Measurements from ENCODE around the gene PSMB10.
"Not testable (repeated sequence)": the region's sequence is repeated elsewhere in the genome, so short reads cannot be mapped to it uniquely, and the experiment has no call there.

Gene PSMB10

GRCh38 chr16:67928147-67928546, 8.5 kb downstream of the PSMB10 start:
- DNase-seq = no peak

DNA sequence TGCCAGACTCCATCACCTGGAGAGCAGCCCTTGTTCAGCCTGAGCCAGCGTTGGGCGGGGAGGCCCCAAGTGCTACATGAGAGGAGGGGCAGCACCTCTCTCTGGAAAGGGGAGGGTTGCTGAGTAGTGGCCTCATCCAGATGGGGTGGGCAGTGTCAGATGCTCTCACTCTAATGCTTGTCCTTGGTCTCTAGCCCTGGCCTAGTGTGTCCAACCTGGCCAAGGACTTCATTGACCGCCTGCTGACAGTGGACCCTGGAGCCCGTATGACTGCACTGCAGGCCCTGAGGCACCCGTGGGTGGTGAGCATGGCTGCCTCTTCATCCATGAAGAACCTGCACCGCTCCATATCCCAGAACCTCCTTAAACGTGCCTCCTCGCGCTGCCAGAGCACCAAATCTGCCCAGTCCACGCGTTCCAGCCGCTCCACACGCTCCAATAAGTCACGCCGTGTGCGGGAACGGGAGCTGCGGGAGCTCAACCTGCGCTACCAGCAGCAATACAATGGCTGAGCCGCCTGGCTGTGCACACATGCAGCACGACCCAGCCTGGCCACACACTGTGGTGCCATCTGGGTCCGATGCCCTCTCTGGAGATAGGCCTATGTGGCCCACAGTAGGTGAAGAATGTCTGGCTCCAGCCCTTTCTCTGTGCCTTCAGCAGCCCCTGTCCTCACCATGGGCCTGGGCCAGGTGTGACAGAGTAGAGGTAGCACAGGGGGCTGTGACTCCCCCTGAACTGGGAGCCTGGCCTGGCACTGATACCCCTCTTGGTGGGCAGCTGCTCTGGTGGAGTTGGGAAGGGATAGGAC, 9.3 kb downstream of the PSMB10 start:
- no peak for DNase-seq

- peak in 30 of 56 donors; percentile 8 to 56 (median 34) for DNase-seq
Observed at GRCh38 chr16:67926181-67926750, 10.4 kb downstream of the PSMB10 start.

- no peak for DNase-seq
Observed at GRCh38 chr16:67924140-67924906, 12.3 kb downstream of the PSMB10 start.

- DNase-seq = peak in 30 of 56 donors; percentile 12 to 80 (median 36)
Observed at GRCh38 chr16:67923414-67924116, 13.1 kb downstream of the PSMB10 start.

DNA sequence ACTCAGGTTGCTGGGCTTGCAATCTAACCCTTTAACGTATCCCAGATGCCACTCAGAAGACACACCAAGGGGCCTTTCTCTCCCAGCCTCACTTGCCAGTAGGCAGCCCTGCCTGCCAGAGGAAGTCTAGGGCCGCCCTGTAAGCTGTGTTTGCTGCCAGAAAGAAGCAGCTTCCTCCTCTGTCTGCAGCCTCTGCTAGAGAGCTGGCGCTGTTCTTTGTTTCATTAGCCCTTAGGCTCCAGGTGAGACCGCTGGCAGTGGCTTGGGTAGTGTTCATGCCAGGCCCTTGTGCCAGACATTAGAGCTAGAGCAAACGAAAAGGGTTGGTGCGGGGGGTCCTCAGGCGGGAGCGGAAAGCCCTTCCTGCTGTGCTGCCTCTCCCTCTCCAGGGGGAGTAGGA, 13.9 kb downstream of the PSMB10 start:
- no peak for DNase-seq

GRCh38 chr16:67922221-67922620, 14.4 kb downstream of the PSMB10 start:
- peak in 3 of 56 donors; percentile 22 to 37 (median 34) for DNase-seq

- DNase-seq = no peak
Observed at GRCh38 chr16:67919622-67920221, 16.9 kb downstream of the PSMB10 start.

DNA sequence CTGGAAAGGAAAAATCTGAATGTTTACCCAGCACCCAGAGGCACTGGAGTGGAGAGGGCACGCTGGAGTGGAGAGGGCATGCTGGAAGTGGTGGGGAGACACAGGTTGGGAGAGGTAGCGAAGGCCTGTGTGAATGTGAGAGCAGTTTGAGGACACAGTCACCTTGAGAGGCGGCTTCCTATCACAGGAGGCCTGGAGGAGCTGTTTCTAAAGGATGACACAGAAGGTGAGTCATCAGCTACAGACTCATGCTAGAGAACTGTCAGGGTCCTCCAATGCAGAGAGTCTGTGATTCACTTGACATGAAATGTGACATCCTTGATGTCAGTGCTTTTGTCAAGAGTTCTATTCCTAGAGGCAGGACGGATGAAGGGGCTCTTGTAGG, 18.8 kb downstream of the PSMB10 start:
- DNase-seq = peak in 28 of 56 donors; percentile 24 to 90 (median 60)

- DNase-seq = peak in 48 of 56 donors; percentile 26 to 80 (median 56)
Observed at GRCh38 chr16:67917140-67917851, 19.4 kb downstream of the PSMB10 start.

DNA sequence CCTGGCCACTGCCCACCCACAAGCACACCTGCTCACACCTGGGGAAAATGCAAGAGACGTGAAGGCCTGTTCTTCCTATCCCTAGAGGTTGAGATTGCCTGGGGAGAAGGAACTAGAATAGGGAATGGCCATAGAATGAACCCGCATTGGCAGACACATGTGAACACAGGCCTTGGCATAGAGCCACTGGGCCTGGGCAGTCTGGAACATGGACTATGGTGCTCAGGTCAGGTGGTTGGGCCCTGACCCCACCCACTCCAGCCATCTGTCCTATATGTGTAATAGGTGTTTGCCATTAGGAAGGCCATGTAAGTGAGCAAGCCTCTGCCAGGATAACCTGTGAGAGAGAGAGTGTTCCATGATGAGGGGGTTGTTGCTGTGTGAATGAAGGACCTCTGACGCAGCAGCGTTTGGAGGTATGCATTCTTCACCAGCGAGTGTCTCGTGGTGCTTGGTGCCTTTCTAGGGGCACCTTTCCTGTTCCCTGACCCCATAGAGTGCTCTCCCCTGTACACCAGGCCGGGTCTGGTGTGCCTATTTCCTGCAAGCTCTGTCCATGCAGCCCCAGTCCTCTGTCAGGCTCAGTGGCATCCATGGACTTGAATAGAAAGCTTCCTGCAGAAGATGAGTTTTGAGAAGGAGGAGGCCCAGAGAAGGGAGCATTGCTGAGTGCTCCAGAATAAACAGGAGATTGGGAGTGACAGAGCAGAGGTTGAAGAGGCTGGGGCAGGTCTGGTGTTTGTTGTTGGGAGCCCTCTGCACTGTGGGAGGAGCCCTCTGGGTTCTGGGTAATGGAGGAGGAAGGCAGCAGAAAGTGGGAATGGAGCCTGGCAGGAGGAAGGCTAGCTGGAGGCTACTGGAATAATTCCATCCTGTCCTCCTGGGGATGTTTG, 20.6 kb downstream of the PSMB10 start:
- no peak for DNase-seq

GRCh38 chr16:67915496-67915769, 21.2 kb downstream of the PSMB10 start:
- not testable (repeated sequence) for DNase-seq

DNA sequence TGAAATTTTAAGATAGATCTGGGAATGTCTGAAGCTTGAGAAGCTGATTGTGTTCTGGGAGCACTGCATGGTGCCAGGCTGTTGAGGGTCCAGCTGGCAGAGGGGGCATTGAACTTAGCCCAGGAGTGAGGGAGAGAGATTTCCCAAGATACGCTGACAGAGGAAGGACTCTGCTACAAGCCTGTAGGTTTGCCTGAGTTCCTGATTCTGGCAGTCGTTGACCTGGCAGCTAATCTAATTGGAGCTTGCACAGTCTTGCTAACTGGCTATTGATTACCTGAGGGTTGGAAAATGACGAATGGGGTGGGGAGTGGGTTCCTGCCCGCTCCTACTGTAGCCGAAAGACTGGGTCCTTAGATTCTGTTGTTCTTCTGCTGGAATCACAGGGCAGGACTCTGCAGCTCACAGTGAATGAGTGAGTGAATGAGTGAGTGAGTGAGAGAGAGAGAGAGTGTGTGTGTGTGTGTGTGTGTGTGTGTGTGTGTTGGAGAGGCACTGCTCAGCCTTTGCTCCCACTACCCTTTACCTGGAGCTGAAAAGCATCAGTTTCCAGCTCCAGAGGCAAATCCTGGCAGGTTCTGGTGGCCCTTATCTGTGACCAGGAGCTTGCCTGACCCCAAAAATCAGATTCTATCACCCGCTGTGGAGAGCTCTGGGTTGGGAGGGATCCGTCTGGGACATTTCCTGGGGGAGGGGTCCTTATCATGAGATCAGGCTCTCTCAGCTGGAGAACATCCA, 21.7 kb downstream of the PSMB10 start:
- DNase-seq = no peak

DNA sequence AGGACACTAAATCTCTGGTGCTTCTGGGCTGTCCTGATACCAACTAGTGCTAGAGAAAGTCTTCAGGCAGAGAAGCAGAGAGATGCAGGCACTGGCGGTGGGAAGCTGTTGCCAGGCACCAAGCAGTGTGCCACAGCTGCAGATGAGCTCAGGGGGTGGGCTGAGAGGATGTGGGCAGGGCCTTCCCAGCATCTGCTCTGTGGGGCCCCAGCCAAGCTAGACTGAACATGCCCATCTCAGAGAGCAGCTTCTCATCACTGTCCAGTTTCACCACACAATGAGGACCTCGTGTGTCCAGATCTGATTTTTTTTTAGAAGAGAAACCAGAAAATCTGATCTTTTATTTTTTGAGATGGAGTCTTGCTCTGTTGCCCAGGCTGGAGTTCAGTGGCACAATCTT, 26.5 kb downstream of the PSMB10 start:
- peak in 51 of 56 donors; percentile 31 to 96 (median 79) for DNase-seq

GRCh38 chr16:67909056-67909742, 27.5 kb downstream of the PSMB10 start:
- DNase-seq = no peak

DNA sequence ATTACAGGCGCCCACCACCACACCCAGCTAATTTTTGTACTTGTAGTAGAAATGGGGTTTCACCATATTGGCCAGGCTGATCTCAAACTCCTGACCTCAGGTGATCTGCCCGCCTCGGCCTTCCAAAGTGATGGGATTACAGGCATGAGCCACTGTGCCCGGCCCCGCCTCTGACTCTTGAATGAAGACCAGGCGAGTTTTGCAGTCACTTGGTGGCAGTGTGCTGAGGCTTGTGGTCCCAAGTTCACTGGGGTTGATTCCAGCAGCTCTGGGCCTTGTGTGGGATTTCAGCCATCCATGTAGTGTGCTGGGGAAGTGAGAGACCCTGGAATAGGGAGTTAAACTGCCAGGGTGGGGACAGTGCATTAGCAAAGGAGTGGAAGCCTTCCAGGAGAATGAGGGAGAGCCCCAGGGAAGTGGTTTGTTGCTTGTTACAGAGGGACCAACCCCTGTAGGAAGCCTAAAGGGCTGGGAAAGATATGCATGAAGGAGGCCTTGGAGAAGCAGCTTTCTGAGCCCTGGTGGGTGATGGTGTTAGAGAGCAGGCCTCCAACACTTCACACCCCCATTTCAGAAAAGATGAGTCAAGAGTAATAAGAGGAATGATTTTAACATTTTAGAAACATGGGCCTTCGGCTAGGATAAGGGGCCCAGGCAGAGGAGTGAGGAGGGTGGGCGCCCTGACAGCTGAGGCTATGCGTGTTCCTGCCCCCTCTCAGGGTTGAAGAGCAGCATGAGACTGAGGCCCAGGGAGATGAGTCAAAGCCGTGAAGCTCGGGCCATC, 29.1 kb downstream of the PSMB10 start:
- no peak for DNase-seq

GRCh38 chr16:67902831-67903230, 33.8 kb downstream of the PSMB10 start:
- no peak for DNase-seq

Measured in nucleus accumbens (tissue), 56 donors.